ENCODE results near the gene ERF.

Gene ERF

DNA sequence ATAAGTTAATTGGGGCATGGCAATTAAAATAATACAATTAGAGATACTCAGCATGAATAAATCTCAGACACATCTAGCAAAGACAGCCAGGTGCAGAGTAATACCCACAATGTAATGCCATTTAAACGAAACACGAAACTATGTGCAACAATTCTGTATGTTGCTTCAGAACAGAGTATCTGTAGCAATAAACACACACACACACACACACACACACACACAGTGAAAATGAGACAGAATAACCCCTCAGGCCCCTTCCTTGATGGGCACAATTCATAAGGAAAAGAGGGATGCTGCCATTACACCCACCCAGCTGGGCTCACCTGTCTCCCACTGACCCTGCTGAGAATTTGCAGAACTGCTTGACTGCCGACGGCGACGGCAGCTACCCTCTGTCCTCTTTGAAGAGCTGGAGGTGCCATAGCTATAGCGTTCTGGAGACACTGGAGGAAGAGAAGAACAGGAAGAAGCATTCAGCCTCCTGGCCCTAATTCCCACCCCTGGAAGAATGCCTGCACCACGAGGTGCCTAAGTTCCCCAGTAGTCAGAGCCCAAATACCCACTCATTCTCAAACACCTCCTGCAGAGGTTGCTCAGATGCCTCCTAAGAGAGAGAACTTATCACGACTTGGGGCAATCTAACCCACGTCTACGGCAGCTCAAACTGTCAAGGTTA lies 40.0 kb downstream of the ERF start:
- DNase-seq (ENCODE audit: low read depth in 2 of 2) = no peak

DNA sequence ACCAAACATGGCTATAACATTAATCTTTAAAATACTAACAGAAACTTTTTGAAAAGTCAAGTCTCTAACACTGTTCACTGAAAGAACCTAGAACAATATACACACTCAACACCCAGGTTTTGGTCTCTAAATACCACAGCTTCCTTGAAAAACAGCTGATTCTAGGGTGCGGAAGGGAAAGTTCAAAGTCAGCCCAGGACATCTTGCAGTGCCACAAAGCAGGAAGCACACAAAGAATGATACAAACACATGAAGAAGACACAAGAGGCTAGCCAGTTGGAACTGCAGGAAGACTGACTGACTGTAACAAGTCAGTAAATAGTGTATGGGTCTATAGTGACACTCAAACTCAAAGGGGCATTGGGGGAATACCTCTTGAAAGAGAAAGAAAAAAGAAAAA lies 42.0 kb downstream of the ERF start:
- DNase-seq (ENCODE audit: low read depth in 2 of 2) = no peak

DNA sequence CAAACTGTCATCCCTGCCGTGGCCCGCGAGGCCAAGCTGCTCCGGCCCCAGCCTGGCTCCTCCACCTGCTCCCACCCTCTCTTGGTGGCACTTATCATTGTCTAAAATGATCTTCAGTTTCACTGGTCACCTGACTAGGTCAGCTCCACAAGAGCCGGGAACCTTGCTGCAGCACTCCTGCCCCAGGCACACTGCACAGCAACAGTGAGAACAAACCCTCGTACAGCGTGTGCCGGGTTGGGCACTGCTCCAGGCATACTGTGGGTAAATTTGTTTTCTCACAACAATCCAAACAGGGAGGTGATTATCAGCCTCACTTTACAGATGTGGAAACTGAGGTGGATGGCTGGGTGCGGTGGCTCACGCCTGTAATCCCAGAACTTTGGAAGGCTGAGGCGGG lies 46.3 kb downstream of the ERF start:
- no peak for DNase-seq (ENCODE audit: low read depth in 2 of 2)

DNA sequence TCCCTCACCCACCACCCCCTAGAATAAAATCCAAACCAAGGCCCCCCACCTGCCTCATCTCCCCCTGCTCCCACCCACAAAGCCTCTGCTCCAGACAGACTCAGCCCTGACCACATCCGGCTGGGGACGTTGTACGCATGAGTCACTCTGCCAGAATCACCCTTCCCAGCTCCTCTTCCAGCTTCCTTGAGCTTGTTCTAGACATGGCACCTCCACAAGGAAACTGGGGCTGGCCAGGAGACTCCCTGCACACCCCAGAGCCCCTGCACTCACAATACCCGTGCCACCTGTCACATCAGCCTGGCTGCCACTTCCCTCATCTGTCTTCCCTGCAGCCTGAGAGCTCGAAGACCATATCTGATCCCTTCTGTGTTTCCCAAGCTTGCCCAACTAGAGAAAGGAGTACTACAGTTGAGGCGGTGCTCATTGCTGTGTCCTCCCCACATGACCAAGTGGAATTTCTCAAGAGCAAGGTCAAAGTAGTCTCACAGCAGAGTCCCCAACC lies 47.1 kb downstream of the ERF start:
- no peak for DNase-seq (ENCODE audit: low read depth in 2 of 2)

DNA sequence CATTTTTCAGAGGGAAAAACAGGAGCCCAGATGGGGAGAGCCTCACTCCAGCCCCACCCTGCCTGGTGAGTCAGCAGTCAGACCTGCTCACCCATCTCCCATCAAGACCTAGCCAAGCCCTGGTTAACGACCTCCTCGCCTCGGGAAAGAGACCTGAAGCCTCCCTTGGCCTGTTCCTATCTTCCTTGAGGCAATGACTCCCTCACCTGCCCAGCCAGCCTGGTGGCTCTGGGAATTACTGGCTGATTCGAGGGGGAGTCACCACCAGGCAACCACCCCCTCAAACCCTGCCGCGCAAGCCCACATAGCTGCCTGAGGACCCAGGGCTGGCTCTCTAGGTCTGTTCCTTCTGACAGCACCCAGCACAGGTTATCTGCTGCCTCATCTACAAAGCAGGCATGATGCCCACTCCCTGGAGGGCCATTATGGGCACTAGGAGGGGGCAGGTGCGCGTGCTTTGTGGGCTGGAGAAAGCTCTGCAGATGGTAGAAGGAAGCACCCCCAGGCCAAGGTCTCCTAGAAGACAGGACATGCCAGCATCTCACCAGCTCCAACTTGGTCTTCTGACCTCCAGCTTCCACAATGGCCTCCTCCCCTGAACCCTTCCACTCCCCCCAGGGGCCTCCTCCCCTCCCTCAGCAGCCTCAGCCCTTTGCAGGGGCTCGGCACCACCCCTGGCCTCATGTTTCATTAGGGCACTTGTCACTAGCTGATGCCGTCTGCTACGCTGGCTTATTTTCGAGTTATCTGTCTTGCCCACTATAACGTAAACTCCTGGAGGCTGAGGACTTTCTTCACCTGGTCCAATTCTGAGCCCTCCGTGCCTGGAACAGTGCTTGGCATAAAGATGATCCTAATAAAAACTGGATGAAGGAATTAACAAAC lies 47.8 kb downstream of the ERF start:
- DNase-seq (ENCODE audit: low read depth in 2 of 2) = no peak

DNA sequence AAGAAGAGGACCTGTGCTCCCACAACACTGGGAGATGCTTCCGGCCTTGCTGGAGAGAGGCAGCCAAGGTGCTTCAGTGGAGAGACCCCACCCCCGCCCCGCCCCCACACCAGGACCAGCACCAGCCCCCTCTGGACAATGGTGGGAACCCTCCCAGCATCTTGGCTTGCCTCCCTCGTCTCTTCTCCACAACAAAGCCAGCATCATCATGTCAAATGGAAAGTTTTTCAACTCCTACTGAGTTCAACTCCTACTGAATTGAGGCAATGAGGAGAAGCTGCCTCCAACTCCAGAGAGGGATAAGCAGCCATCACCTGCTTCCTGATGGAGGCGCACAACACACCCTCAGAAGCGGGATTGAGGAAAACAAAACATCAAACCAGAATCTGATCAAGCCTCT lies 50.3 kb downstream of the ERF start:
- DNase-seq (ENCODE audit: low read depth in 2 of 2) = no peak

DNA sequence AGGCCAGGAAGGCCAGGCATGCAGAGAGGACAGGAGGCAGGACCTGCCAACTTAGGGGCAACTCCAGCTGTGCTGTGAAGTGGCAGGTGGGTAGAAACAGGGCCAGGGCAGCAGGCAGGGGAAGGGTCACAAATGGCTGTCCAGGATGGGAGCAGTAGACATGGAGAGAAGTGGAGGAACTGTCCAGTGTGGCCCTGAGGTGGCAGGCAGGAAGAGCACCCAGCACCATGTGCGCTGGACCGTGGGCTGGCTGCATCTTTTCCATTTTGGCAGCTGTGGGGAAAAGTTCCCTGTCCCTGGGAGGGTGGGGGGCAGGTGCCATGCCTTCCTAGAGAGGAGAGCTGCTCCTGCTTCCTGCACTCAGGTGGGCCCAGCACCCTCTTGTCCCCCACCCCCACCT lies 51.2 kb downstream of the ERF start:
- DNase-seq (ENCODE audit: low read depth in 2 of 2) = no peak

DNA sequence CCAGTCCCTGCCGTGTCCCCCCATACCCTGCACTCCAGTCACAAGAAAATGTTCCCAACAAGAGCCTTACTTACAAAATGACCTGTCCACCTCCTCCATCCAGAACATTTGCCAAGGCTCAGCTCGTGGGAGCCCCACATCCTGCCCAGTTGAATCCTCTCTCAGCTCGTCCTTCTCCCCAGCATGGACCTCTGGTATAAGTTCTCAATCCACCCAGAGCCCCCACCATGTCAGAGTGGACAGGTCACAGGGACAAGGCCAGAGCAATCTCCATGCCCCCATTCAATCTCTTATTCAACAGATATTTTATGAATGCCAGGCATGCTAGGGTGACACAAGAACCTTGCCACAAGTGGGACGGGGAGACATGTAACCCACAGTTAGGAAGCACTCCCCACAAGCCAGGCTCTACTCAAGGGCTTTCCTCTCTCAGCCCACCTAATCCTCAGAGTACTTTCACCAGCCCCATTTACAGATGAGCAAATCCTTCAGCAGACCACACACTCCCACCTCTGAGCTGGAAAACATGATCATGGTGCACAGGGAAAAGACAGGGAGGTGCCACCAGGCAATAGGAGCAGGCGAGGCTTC lies 52.5 kb downstream of the ERF start:
- no peak for DNase-seq (ENCODE audit: low read depth in 2 of 2)

DNA sequence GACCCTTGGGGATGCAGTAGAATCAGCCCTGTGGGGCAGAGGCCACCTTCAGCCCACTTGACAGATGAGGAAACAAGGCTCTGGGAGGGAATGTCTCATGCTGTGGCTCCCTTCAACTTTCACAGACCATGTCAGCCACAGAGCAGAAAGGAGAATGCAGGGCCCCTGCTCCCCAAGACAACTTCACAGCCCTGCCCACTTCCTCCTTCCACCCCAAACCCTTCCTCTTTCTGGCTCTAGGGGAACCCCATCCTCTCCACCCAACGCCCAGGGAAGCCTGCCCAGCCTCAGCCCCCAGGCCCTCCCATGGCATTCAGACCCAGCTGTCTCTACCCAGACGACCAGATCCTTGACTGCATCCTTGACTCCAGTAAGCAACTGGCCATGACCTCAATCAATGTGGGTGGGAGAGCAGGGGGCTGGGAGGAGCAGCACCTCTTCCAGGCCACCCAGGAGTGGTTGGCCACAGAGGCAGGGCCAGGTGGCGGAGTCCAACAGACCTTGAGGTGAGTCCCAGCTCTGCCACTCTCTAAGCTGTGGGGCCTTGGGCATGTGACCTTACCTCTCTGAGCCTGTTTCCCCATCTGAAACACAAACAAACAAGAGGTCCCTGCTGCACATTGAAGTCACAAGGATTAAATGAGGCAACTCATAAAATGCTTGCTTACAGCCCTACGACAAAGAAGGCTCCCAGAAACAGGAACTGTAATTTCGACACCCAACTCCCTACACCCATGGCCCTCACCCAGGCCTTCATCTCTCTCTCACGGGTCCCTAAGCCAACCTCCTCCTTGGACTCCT lies 53.2 kb downstream of the ERF start:
- DNase-seq (ENCODE audit: low read depth in 2 of 2) = no peak

DNA sequence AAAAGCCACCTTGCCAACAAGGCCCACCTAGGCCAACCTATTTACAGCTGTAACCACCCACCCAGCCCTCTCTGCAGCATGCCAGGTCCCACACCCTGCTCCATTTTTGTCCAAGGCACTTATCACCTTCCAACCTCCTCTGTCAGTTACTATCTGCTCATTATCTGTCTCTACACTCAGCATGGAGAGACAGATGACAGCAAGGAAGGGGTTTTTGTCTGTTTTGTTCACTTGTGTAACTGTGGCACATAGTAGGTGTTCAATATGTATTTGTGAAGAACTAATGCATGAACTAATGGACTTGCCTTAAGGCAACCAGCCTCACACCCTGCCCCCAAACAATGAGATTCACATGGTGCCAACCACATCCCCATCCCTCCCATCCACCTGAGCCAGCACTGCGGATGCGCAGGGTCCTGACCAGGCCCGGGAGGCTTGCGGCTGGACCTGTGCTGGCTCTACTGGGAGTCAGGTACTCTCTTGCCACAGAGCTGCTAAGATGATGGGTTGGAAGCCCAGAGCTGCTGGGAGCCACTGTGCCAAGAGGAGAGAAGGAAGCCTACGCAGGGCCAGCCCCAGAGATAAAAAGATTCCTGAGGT lies 54.7 kb downstream of the ERF start:
- DNase-seq (ENCODE audit: low read depth in 2 of 2) = no peak

DNA sequence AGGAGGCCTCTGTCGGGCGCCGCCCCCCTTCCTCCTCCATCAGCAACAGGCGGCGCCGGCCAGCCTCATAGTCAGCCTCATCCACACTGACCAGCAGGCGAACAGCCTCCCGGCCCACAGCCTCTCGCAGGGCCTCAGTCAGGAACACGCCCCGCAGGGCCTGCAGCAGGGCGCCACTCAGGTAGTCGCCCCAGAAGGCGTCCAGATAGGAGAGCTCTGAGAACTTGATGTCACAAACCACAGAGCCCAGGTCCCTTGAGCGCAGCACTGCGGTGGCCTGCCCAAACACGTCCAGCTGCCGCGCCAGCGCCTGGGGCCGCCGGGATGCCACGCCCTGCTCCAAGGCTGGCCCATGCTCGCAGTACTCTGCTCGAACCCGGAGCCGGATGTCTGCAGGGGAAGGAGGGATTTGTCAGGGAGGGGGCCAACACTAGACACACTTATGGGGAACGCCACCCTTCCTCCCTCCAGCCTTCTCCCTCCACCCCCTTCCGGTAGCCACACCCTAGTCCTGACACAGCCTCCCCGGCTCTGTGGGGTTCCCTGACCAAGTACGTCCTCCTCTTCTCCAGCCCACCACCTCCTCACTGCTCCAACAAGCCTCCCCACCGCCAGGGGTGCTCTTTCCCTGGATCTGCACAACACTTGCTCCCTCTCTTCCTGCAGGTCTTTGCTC lies 55.4 kb downstream of the ERF start:
- no peak for DNase-seq (ENCODE audit: low read depth in 2 of 2)

DNA sequence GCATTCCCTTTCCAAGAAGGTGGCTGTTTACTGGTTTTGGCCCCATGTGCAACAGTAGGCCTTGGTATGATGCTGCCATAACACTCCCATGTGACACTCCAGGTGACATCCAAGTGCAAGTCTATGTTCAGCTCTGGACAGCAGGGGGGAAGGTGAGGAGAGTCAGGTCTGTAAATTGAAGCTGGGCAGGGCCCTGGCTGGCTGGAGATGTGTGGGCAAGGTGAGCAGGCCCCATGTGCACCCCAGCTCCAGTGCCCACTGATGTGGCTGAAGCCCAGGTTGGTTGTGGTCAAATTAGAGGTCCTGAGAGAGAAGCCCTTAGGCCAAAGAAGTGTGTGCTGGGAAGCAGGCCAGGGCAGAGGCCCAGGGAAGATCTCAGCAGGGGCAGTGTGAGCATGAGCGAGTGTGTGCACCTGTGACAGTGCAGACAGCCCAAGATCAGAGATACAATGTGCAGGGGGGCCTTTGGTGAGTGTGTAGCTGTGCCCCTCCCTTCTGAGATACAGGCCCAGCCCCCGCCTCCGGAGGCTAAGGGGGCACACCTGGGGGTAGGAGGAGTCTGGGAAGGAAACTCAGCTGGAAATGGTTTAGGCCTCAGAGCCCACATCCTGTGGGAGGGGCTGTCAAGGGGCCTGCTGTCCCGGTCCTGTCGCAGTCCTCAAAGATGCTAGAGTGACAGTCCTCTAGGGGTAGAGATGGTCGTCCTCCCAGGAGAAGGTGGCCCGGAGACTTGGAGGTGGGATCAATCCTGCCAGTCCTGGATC lies 56.1 kb downstream of the ERF start:
- DNase-seq (ENCODE audit: low read depth in 2 of 2) = no peak
